Bone marrow (tissue), 2 donors: ENCODE data around the gene SERPINB8.

Experiments
- DNase-seq, 2 donors: peaks; one replicate each; lab custom pipeline; 2025; lab: John Stamatoyannopoulos, UW

SERPINB8 gene

DNA sequence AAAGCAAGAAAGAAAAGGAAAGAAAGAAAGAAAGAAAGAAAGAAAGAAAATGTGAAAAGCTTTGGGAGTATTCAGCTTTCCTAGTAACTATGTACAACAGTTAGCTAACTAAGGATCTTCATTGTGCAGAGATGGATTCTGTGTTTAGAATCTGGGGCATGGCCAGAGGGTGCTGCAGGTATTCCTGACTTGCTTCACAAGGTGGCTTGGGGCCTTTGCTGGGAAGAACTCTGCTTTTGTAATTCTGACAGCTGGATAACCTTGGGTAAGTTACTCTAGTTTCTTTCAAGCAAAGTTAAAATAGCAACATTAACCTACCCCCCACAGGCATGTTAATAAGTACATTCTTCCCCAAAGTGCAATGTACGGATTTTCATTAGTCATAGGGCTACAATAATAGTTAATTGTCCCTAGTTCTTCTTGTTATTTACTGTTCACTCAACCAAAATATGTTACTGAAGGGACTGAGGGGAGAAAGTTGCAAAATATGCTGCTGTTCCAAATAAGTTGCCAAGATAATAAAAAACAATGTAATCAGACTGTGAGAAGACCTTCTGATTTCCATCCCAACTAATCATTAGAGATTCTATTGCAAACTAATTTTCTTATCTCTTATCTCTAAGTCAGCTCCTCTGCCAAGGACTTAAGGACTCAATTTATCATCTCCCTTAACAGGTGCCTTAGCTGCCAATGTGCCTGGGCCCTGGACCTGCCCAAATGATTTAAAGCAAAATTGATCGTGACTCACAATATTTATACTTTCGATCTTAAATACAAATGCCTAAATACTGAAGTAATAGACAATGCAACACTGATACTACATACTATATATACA, 50.3 kb downstream of the SERPINB8 start:
- DNase-seq: no peak

DNA sequence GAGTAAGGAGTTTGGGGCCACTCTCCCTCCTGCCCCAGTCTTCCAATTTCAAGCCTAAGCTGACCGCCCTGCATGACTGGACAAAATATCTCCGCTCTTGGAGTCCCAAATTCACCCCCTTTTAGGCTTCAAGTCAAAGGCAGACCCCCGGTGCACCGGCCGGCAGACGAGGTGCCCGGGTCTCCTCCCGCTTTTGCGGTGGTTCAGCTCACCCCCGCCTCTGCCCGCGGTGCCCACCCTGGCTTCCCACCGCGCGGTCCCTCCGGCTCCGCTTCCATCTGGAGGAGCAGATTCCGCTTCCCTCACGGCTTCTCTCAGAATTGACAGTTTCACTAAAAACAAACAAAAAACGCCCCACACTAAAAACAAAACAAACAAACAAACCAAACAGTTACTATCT, 56.5 kb downstream of the SERPINB8 start:
- no peak for DNase-seq

DNA sequence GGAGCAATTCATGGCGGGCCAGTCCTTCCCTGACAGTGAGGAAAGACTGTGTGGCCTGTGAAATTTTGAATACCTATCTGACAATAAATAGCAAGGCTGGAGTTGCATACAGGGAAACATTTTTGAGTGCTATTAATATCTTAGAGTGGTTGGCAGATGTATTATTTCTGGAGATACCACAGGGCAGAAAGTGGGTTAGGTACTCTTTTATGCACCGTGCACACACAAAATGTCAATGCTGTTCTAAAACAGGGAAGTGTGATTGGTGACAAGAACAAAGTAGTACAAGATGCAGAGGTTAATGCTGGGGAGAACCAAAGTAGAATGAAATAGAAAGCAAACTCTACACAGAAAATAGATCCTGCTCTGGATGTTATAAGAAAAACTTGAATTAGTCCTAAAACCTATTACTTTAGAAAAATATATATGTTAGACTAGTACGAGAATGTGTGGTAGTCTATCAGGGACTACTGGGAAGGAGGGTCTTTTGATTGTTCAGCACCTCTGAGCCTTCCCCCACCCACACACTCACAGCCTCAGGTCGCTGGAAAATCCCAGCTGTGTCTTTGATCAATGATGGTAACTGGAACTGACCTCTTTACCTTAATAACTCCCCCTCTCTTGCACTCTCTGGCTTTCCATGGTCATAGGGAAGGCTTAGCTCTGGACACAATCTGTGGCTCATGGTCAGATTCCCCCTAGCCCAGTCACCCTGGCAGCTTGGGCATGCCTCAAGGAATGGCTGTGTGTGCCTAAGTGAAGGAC, 58.2 kb downstream of the SERPINB8 start:
- no peak for DNase-seq

DNA sequence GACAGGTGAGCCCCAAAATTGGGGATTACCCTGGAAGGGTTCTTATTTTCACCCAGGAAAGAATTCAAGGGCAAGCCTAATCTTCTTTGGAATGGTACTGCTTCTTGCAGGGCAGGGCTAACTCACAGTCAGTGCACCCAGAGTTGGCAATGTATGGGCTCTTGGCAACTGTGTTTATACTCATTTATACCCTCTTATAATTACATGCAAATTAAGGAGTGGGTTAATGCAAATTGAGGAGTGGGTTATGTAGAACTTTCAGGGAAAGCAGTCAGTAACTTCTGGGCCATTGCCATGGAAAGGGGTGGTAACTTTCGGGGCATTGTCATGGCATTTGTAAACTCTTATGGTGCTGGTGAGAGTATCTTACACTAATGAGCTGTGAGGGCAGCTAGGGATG, 59.2 kb downstream of the SERPINB8 start:
- no peak for DNase-seq

DNA sequence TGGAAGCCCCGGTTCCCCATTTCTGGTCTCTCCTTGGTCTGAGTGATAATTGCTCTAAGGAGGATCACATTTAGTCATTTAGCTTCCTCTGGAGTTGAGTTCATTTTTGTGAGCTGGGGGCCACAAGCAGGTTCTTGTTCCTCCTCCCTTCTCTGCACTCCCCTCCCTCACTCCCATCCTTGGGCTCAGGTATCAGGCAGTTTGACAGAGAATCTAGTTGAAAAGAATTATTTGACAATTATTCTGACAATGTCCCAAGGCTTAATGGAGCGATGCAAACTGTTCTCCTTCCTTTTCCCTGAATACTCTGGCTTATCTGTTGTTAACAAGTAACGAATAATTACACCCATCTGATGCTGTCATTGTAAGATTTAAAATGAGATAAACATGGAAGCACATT, 61.5 kb downstream of the SERPINB8 start:
- DNase-seq: no peak

DNA sequence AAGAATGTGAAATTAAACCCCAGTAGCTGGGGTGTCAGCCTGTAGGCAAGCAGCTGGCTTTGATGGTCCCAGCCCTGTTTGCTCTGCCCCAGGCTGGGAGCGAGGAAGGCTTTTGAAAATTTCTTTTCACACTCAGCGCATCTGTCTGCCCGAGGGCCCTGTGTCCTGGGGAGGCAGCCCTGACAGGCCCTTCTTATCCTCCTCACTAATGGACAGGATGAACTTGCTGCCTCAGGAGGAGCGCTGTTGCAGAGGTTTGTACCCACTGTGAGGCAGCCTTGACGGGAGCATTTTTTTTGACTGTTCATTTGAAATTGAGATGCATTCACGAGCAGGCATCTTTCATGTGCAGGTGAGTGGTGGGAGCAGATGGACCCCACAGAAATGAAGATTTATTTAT, 62.4 kb downstream of the SERPINB8 start:
- no peak for DNase-seq

DNA sequence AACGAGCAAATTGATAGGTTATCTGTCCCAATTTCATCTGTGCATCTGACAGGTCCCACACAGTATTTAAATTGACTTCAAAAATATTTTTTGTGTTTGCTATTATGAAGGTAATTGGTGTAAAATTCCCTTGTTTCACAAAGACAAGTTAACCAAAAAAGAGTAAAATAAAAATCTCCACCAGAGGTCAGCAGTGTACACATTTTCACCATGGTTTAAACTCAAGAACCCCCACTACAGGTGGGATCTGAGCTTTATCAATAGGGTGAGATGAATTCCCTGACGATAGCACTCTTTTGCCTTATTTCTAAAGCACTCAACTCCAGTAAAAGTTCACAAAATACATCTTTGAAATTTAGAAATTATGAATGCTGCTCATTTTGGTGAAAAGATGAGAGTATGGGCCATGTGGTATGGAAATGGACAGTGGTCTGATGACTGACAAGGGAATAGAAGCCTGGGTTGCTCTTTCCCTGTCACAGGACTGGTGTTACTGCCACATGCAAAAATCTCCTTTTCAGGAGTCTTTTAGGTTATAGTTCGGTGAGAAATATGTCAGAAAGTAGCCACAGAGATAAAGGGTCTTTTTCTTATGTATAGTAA, 68.0 kb downstream of the SERPINB8 start:
- DNase-seq: no peak
